ENCODE data around the gene TLE3.
"Not testable (repeated sequence)": the region's sequence is repeated elsewhere in the genome, so short reads cannot be mapped to it uniquely, and the experiment has no call there.

TLE3 gene

DNA sequence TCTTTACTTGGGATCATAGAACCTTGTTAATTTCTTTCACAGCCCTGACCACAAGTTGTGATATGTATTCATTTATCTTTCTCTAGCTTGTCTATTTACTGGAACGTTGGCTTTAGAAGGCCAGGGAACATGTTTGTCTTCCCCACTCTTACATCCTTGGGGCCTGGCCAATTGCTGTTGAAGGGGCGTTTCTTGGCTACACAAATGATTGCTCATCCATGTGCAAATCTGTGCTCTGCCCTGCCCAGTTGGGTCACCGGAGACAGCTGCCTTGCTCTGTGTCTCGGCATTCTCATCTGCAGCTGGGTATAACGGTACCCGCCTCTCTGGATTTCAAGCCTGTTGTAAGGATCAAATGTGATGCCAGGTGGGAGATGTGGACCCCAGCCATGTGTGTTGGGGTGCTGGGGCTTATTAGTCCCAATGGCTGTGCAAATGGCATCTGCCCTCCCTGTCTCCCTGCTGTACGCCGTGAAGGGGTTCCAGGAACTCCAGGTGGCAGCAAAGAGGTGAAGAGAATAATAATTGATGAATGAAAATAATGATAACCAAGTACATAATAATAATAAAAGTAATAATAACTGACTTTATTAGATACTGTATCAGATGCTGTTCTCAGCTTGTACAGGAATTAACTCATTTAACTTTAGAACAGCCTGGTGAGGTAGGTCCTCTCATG is 24.0 kb upstream of the TLE3 start:
- Histone ChIP-seq H3K9ac (ENCODE audit: low read length) (no peak overlapping the region), H3K4me1 (ENCODE audit: control insufficient read depth, low read depth, low read length) (no peaks in the 10 kb centered on the region), H3K9me3 (ENCODE audit: control insufficient read depth, low read depth, low read length) (no peaks in the 10 kb centered on the region), H3K27ac (ENCODE audit: low read length) (no peak overlapping the region), H3K4me3 (ENCODE audit: low read length) (no peak overlapping the region), H3K36me3 (ENCODE audit: control insufficient read depth, low read depth, low read length) (no peaks in the 10 kb centered on the region), H3K27me3 (ENCODE audit: control insufficient read depth, insufficient read depth, low read length) (no peaks in the 10 kb centered on the region)

GRCh38 chr15:70120958-70121623 is 23.4 kb upstream of the TLE3 start:
- H3K27ac ChIP-seq (ENCODE audit: low read length) = no peak overlapping the region

GRCh38 chr15:70119911-70120508 is 22.3 kb upstream of the TLE3 start:
- H3K9ac ChIP-seq (ENCODE audit: low read length) = no peak overlapping the region
- no peaks in the 10 kb centered on the region for H3K9me3 ChIP-seq (ENCODE audit: control insufficient read depth, low read depth, low read length)
- no peak overlapping the region for H3K27ac ChIP-seq (ENCODE audit: low read length)
- H3K36me3 ChIP-seq (ENCODE audit: control insufficient read depth, low read depth, low read length) = no peaks in the 10 kb centered on the region
- H3K4me3 ChIP-seq (ENCODE audit: low read length) = no peak overlapping the region
- H3K4me1 ChIP-seq (ENCODE audit: control insufficient read depth, low read depth, low read length) = no peaks in the 10 kb centered on the region
- H3K27me3 ChIP-seq (ENCODE audit: control insufficient read depth, insufficient read depth, low read length) = no peaks in the 10 kb centered on the region

More at GRCh38 chr15:70120958-70121623, 23.4 kb upstream of the TLE3 start:
- H3K4me3 ChIP-seq (ENCODE audit: low read length) = no peak overlapping the region
- H3K9me3 ChIP-seq (ENCODE audit: control insufficient read depth, low read depth, low read length) = no peaks in the 10 kb centered on the region
- no peaks in the 10 kb centered on the region for H3K27me3 ChIP-seq (ENCODE audit: control insufficient read depth, insufficient read depth, low read length)
- H3K9ac ChIP-seq (ENCODE audit: low read length) = no peak overlapping the region
- H3K4me1 ChIP-seq (ENCODE audit: control insufficient read depth, low read depth, low read length) = no peaks in the 10 kb centered on the region
- no peaks in the 10 kb centered on the region for H3K36me3 ChIP-seq (ENCODE audit: control insufficient read depth, low read depth, low read length)

GRCh38 chr15:70118599-70118998 is 20.9 kb upstream of the TLE3 start:
- Histone ChIP-seq H3K9ac (ENCODE audit: low read length) (no peak overlapping the region), H3K4me1 (ENCODE audit: control insufficient read depth, low read depth, low read length) (peaks cover 4% of the 10 kb centered on the region), H3K9me3 (ENCODE audit: control insufficient read depth, low read depth, low read length) (no peaks in the 10 kb centered on the region), H3K27ac (ENCODE audit: low read length) (no peak overlapping the region), H3K27me3 (ENCODE audit: control insufficient read depth, insufficient read depth, low read length) (no peaks in the 10 kb centered on the region), H3K4me3 (ENCODE audit: low read length) (no peak overlapping the region), H3K36me3 (ENCODE audit: control insufficient read depth, low read depth, low read length) (no peaks in the 10 kb centered on the region)

DNA sequence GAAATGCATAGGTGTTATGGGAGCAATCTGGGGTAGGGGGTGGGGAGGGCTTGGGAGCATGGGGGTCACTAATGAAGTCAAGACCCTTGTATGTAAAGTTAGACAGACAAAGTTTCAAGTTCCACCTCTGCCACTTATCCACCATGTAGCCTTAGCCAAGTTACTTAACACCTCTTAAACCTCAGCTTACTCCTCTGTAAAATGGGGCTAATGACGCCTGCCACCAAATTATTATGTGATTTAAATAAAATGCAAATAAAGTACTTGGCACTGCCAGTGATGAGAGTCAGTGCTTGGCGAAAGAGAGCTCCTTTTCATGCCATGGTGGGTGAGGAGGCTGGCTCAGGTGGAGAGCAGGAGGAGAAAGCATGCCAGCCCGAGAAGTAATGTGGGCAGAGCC is 18.6 kb upstream of the TLE3 start:
- no peaks in the 10 kb centered on the region for H3K9me3 ChIP-seq (ENCODE audit: control insufficient read depth, low read depth, low read length)
- peaks cover 11% of the 10 kb centered on the region for H3K4me1 ChIP-seq (ENCODE audit: control insufficient read depth, low read depth, low read length)
- no peak overlapping the region for H3K27ac ChIP-seq (ENCODE audit: low read length)
- H3K9ac ChIP-seq (ENCODE audit: low read length) = no peak overlapping the region
- no peaks in the 10 kb centered on the region for H3K27me3 ChIP-seq (ENCODE audit: control insufficient read depth, insufficient read depth, low read length)
- H3K4me3 ChIP-seq (ENCODE audit: low read length) = no peak overlapping the region
- no peaks in the 10 kb centered on the region for H3K36me3 ChIP-seq (ENCODE audit: control insufficient read depth, low read depth, low read length)

DNA sequence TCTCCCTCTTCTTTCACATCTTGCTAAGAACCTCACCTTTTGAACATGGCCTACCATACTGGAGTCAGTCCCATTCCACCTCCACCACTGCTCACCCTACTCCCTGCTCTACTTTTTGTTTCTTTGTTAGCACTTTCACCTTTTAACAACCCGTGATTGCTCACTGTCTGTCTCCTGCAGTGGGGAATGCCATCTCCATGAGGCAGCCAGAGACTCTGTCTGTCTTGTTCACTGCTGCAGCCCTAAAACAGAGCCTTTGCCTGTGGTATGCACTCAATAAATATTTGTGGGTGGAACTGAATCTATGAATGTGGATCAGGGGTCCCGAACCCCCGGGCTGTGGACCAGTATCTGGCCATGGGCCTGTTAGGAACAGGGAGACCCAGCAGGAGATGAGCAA is 16.5 kb upstream of the TLE3 start:
- Histone ChIP-seq H3K9ac (ENCODE audit: low read length) (no peak overlapping the region), H3K36me3 (ENCODE audit: control insufficient read depth, low read depth, low read length) (no peaks in the 10 kb centered on the region), H3K27me3 (ENCODE audit: control insufficient read depth, insufficient read depth, low read length) (no peaks in the 10 kb centered on the region), H3K4me1 (ENCODE audit: control insufficient read depth, low read depth, low read length) (peaks cover 18% of the 10 kb centered on the region), H3K9me3 (ENCODE audit: control insufficient read depth, low read depth, low read length) (no peaks in the 10 kb centered on the region), H3K4me3 (ENCODE audit: low read length) (no peak overlapping the region), H3K27ac (ENCODE audit: low read length) (no peak overlapping the region)

- Histone ChIP-seq H3K4me1 (ENCODE audit: control insufficient read depth, low read depth, low read length) (peaks cover 18% of the 10 kb centered on the region), H3K27me3 (ENCODE audit: control insufficient read depth, insufficient read depth, low read length) (no peaks in the 10 kb centered on the region), H3K9ac (ENCODE audit: low read length) (no peak overlapping the region), H3K4me3 (ENCODE audit: low read length) (no peak overlapping the region), H3K27ac (ENCODE audit: low read length) (no peak overlapping the region), H3K36me3 (ENCODE audit: control insufficient read depth, low read depth, low read length) (no peaks in the 10 kb centered on the region), H3K9me3 (ENCODE audit: control insufficient read depth, low read depth, low read length) (no peaks in the 10 kb centered on the region)
Observed at GRCh38 chr15:70113304-70113700, 15.6 kb upstream of the TLE3 start.

- not testable (repeated sequence) for H3K36me3 ChIP-seq (ENCODE audit: control insufficient read depth, low read depth, low read length)
Observed at GRCh38 chr15:70112572-70113303, 15.0 kb upstream of the TLE3 start.

DNA sequence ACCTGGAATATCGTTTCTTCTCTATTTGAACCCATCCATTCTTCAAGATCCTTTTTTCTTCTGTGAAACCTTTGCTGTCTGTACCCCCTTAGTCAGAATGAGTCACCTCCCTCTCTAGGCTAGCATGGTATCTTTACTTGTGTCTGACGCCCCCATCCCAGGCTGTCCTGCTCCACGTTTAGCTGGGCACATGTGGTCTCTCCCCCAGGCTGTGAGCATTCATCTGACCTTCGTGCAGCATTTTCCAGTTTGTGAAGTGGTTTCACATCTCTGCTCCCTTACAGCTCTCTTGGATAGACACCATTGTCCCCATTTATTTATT is 14.3 kb upstream of the TLE3 start:
- H3K9me3 ChIP-seq (ENCODE audit: control insufficient read depth, low read depth, low read length) = no peaks in the 10 kb centered on the region

More at GRCh38 chr15:70112572-70113303, 15.0 kb upstream of the TLE3 start:
- H3K9me3 ChIP-seq (ENCODE audit: control insufficient read depth, low read depth, low read length); H3K27me3 ChIP-seq (ENCODE audit: control insufficient read depth, insufficient read depth, low read length); H3K27ac ChIP-seq (ENCODE audit: low read length); H3K4me3 ChIP-seq (ENCODE audit: low read length); H3K9ac ChIP-seq (ENCODE audit: low read length): not testable (repeated sequence)
- H3K4me1 ChIP-seq (ENCODE audit: control insufficient read depth, low read depth, low read length) = peaks cover 18% of the 10 kb centered on the region

DNA sequence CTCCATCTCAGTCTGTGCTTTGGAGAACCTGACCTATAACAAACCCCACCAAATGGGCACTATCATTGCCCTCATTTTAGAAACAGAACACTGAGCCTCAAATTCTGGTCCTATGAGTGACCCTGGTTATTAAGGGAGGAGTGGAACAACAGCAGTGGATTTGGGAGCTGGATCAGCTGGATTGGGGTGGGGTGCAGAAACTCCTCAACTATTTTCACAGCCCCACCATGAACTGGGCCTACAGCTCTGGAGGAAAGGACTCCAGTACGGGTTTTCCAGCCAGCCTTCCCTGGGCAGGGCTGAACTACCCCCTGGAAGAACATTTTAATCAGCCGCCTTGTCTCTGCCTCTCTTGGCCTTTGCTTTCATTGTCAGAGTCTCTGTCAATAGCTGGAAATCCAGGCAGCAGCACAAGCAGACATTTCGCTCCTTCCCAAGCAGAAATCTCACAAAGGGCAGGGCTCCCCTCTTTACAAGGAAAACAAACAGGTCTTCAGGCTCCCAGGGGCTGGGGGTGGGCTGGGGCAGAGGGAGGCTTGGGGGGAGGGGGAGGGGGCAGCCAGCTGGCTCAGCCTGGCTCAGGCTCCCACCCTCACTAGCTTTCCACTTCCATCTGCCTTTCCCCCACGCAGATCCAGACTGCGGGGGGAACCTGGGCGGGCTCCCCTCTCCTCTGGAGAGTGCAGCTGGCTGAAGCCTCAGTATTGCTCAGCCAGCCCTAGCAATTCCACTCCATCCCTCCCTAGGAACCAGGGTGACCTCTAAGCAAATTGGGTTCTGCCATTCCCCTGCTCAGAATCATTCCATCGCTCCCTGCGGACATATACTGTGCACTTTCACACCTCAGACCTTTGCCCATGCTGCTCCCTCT is 13.7 kb upstream of the TLE3 start:
- H3K9me3 ChIP-seq (ENCODE audit: control insufficient read depth, low read depth, low read length) = no peaks in the 10 kb centered on the region
- peaks cover 18% of the 10 kb centered on the region for H3K4me1 ChIP-seq (ENCODE audit: control insufficient read depth, low read depth, low read length)
- H3K9ac ChIP-seq (ENCODE audit: low read length) = no peak overlapping the region
- H3K27ac ChIP-seq (ENCODE audit: low read length) = no peak overlapping the region
- H3K36me3 ChIP-seq (ENCODE audit: control insufficient read depth, low read depth, low read length) = no peaks in the 10 kb centered on the region
- no peaks in the 10 kb centered on the region for H3K27me3 ChIP-seq (ENCODE audit: control insufficient read depth, insufficient read depth, low read length)
- H3K4me3 ChIP-seq (ENCODE audit: low read length) = peak overlapping the region; percentile 35

More for the DNA sequence above, 14.3 kb upstream of the TLE3 start:
- no peak overlapping the region for H3K9ac ChIP-seq (ENCODE audit: low read length)
- H3K4me3 ChIP-seq (ENCODE audit: low read length) = peak overlapping the region; percentile 35
- no peak overlapping the region for H3K27ac ChIP-seq (ENCODE audit: low read length)
- peaks cover 18% of the 10 kb centered on the region for H3K4me1 ChIP-seq (ENCODE audit: control insufficient read depth, low read depth, low read length)
- H3K36me3 ChIP-seq (ENCODE audit: control insufficient read depth, low read depth, low read length) = no peaks in the 10 kb centered on the region
- no peaks in the 10 kb centered on the region for H3K27me3 ChIP-seq (ENCODE audit: control insufficient read depth, insufficient read depth, low read length)

GRCh38 chr15:70109978-70110377 is 12.3 kb upstream of the TLE3 start:
- Histone ChIP-seq H3K36me3 (ENCODE audit: control insufficient read depth, low read depth, low read length) (no peaks in the 10 kb centered on the region), H3K27ac (ENCODE audit: low read length) (no peak overlapping the region), H3K9ac (ENCODE audit: low read length) (no peak overlapping the region), H3K4me3 (ENCODE audit: low read length) (no peak overlapping the region), H3K27me3 (ENCODE audit: control insufficient read depth, insufficient read depth, low read length) (no peaks in the 10 kb centered on the region), H3K4me1 (ENCODE audit: control insufficient read depth, low read depth, low read length) (peaks cover 18% of the 10 kb centered on the region), H3K9me3 (ENCODE audit: control insufficient read depth, low read depth, low read length) (no peaks in the 10 kb centered on the region)

Measured in iPS-18a (cell line).